Measurements from ENCODE around the gene PARM1.

PARM1 gene, protein sequence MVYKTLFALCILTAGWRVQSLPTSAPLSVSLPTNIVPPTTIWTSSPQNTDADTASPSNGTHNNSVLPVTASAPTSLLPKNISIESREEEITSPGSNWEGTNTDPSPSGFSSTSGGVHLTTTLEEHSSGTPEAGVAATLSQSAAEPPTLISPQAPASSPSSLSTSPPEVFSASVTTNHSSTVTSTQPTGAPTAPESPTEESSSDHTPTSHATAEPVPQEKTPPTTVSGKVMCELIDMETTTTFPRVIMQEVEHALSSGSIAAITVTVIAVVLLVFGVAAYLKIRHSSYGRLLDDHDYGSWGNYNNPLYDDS

DNA sequence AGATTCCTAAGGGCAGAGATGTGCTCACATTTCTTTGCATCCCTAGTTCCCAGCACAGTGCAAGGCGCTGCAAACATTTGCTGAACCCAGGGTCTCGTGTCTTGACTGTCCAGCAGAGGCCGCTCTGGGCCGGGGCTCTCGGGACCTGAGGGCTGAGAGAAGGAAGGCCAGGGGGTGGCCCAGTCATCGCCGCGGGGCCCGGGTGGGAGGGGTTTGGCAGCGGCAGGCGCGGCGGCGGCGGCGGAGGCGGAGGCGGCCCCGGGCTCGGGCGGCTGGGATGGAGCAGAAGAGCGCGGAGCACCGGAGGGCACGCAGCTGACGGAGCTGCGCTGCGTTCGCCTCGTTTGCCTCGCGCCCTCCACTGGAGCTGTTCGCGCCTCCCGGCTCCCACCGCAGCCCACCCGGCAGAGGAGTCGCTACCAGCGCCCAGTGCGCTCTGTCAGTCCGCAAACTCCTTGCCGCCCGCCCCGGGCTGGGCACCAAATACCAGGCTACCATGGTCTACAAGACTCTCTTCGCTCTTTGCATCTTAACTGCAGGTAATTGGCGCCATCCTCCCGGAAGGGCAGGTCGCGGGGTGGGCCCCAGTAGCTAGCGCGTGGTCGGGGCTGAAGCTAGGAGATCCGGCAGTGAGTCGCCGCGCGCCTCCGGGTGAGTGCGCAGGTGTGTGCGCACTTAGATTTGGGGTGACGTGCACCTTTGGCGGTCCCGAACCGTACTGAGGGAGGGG, at the start of gene PARM1:
TSS of gene PARM1 (plus strand) at position 285 of the 730 bp plus-strand sequence. CDS start at position 497, 212 bp downstream.
- in situ Hi-C loops (cut with MboI; ENCODE audit: low sequenced_read_pairs), result no loop called here

DNA sequence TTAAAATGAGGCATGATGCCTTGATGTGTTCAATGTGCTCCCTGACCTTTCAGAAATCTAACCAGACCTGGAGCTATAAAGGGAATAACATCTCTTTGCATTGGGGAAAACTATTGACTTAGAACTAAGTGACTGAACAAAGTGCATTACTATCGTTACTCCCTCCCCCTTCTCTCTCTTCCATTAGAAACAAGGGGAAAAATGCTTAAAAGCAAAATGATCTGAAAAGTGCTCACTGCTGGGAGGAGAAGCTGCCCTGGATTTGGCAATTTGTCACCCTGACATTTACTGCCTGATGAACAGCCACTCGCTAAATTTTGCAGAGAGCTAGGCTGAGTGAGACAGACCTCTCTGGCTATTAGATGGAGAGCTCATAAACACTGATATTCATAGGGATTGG, 48.6 kb upstream of the PARM1 start:
- in situ Hi-C loops (cut with MboI; ENCODE audit: low sequenced_read_pairs), result no loop called here

DNA sequence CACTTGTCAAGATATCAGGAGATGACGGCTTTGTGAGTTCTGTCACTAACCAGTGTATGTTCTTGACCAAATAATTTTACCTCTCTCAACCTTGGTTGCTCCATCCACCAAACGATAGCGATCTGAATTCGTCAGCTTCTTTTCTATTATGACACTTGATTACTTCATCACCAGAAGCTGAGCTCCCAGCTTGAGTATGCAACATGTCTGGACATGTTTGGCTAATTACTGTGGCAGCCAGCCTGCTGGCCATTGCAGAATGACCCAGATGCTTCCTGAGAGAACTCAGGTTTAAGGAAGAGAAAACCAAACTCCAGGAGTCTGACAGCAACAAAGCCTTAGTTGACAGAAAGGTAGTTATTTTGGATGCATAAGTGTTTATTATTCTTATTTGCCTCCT, 46.4 kb upstream of the PARM1 start:
- in situ Hi-C loops (cut with MboI; ENCODE audit: low sequenced_read_pairs), result no loop called here

DNA sequence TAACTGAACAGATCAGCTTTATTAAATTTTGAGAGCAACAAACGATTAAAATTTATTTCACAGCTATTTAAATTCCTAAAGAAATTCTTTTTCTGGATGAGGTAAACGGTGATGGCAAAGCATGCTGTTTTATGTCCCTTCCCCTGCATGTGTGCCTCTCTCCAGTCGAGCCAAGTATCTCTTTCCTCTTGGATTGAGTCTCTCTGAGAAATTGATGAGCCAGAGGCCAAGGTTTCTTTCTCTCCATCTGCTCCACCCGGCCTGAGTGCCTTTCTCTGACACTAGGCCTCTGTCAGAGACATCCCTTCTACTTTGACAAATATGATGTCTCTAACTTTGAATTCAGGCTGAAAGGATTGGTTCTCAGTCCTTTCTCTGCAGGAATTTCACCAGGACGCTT, 42.6 kb upstream of the PARM1 start:
- in situ Hi-C loops (cut with MboI; ENCODE audit: low sequenced_read_pairs), result no loop called here

DNA sequence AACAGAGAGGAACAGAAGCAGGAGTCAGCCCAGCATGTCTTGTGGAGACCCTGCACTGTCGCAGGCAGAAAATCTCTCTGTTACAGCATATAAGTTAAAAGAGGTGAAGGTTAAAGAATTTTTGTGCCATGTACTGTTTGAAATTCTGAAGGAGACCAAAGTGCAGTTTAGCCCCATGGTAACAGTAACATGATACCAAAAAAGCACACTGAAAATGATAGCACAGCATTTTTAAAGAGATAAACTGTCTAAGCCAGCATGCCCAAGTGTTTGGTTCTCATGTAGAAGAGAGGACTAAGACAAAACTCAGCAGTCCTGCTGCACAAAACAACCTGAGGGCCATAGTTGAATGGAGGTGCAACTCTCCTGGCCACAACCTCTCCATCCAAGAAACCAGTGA, 41.9 kb upstream of the PARM1 start:
- in situ Hi-C loops (cut with MboI; ENCODE audit: low sequenced_read_pairs), result no loop called here

DNA sequence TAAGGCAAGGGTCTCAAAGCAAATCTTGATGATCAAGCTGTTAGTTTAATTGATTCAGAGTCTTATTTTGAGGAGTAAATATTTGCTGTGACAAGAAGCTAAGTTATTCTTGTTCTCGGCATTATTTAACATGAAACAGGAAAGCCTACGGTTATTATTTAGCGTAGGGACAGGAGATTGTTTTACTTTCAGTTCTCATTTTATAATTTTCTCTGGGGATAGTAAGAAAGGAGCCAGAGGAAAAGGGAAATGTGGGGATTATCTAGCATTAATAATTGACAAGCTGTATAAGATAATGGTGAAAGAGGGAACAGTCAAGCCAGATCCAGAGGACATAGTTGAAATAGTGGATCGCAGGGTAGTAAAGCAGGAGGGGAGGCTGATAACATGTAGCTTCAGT, 39.7 kb upstream of the PARM1 start:
- in situ Hi-C loops (cut with MboI; ENCODE audit: low sequenced_read_pairs), result no loop called here

DNA sequence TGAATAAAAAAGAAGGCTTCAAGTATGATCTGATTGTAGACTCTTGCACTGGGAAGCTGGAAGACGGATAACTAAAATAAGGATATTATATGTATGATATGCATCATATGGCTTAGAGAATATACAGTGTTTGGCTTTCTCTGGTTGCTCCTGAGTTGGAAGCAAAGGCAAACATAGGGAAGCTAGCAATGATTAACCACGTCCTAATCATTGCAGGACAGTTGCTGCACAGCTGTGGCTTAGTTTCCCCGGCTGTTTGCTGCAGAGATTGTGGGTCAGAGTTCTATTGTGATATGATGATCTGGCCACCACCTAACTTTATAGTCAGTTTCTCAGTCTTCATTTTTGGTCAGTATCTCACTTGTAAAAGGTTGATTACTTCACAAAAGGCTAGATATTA, 36.3 kb upstream of the PARM1 start:
- in situ Hi-C loops (cut with MboI; ENCODE audit: low sequenced_read_pairs), result no loop called here

DNA sequence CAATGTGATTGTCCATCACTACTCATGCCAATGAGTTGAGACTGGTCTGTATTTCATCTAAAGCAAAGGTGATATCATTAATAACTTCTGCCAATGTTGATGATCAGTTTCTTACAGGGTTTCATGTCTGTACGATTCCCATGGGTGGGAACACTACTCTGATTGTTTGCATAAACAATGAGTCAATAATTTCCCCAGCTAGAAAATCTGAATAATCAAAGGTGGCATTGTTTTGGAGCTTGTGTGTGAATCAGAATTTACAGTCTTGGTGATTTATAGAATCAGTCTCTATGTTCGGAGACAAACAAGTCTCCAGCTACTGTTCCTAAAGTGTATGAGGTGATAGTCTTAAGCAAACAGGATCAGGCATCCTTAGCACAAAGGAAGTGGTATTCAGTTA, 35.5 kb upstream of the PARM1 start:
- in situ Hi-C loops (cut with MboI; ENCODE audit: low sequenced_read_pairs), result no loop called here

DNA sequence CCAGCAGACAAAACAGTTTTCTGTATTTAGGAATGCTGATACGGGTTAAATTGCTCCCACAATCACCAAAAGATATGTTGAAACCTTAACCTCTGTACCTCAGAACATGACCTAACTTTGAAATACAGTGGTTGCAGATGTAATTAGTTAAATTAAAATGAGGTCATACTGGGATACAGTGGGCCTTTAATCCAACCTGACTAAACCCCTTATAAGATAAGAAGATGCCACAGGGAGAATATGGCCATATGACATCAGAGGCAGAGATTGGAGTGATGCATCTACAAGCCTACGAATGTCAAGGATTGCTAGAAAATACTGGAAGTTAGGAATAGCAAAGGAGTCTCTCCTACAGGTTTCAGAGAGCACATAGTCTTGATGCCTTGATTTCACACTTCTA, 32.1 kb upstream of the PARM1 start:
- in situ Hi-C loops (cut with MboI; ENCODE audit: low sequenced_read_pairs), result no loop called here

DNA sequence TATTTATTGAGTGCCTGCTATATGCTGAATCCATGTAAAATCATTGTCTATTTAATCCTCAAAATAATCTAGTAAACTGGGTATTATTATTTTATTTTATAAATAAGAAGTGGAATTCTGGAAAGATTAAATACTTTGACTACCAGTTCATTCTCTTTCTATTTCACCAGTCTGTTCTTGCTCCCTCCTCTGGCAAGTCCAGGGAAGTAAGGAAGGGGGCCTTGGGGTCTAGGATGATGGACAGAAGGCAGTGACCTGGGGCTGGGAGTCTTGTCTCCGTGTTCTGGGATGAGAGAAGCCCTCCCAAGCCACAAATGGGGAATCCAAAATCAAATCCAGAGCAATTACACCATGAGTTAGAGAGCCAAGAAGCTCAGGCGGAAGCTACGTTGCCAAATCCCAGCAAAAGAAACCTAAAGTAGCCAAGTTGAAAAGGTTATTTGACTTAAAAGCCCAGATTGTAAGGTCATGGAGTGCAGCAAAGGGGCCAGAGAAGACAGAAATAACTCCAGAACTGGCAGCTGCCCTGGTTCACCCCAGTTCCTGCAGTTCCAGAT, 28.3 kb upstream of the PARM1 start:
- in situ Hi-C loops (cut with MboI; ENCODE audit: low sequenced_read_pairs), result no loop called here

DNA sequence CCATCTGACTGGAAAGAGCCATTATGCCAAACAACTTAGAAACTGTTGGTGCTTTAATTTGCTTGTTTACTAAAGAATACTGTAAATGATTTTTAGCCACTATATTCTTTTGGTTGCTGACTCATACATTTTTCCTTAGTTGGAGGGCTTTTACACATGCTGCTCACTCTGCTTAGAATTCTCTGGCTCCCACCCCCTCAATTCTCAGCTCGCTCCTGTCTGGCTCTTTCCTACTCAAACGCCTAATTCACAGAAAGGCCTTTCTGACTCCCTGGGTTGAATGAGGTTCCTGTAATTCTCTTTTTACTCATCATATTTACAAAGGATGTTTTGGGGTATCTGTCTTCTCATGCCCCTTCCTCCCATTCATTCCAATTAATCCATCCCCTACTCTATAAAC, 26.1 kb upstream of the PARM1 start:
- in situ Hi-C loops (cut with MboI; ENCODE audit: low sequenced_read_pairs), result no loop called here

DNA sequence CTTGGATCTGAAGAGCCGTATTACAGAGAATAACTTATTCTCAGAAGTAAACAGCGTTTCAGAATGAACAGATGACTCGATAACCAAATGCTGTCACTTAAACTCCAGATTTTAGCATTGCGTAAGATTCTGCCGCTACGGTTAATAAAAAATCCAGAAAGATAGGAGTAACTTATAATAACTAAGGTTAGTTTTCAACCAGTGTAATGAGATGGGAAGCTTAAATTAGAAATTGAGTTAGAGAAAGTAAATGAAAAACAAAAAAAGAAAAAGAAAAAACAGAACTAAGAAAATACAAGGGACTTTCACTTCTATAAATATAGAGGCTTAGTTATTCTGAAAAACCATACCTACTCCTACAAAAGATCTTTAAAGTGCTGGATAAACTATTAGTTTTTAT, 13.1 kb upstream of the PARM1 start:
- in situ Hi-C loops (cut with MboI; ENCODE audit: low sequenced_read_pairs), result no loop called here

DNA sequence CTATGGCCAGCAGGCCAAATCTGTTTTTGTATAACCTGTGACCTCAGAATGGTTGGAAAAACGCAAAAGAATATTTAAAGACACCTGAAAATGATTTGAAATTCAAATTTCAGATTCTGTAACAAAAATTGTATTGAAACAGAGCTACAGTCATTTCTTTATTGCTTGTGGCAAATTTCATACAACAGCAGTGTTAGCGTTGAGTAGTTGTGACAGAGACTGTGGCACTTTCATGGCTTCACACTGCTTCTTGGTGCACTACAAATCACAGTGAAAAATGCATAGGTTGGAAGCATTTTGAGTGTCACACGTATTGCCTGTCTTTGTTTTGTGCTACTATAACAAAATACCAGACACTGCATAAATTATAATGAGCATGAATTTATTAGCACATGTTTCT, 12.2 kb upstream of the PARM1 start:
- in situ Hi-C loops (cut with MboI; ENCODE audit: low sequenced_read_pairs), result no loop called here

DNA sequence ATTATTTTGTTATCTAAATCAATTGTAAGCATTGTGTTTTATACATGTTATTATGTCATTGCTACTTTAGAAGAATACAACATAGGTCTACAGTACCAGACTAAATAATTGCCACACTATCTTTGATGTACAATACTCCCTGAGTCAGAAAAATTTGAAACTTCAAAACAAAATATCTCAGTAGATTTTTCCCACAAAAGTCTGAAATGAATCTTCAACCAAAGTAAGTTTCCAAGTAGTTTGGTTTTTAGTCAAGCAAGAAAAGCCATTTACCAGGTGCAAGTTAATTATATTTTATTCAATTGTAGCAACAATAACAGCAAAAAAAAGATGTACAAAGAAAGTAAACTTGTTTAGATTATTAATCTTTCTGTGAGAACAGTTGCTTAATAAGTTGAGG, 11.4 kb upstream of the PARM1 start:
- in situ Hi-C loops (cut with MboI; ENCODE audit: low sequenced_read_pairs), result no loop called here

DNA sequence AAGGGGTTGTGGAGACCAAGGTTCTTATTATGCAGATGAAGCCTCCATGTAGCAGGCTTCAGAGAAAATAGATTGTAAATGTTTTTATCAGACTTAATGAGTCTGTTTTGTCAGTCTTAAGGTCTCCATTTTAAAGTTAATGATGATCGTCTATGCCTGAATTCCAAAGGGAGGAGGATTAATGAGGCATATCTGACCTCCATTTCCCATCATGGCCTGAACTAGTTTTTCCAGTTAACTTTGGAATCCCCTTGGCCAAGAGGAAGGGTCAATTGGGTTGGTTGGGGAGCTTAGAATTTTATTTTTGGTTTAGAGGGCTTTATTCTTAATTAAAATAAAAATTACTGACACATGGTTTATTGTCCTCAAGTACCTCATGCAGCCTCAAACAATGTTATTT, 6.9 kb upstream of the PARM1 start:
- in situ Hi-C loops (cut with MboI; ENCODE audit: low sequenced_read_pairs), result no loop called here

DNA sequence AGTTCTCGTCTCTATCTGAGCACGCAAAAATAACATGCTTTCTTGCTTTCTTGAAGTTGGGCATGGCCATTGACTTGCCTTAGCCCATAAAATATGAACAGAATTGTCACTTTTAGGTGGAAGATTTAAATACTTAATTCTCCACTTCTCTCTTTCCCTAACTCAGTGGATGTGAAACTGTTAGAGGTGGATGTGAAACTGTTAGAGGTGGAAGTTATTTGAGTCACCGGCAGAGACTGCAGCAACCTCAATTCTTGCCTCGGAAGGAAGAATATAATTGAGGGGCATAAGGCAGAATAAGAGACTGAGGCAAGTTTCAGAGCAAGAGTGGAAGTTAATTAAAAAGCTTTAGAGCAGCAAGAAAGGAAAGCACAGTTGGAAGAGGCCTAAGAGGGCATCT, 2.8 kb upstream of the PARM1 start:
- in situ Hi-C loops (cut with MboI; ENCODE audit: low sequenced_read_pairs), result no loop called here

DNA sequence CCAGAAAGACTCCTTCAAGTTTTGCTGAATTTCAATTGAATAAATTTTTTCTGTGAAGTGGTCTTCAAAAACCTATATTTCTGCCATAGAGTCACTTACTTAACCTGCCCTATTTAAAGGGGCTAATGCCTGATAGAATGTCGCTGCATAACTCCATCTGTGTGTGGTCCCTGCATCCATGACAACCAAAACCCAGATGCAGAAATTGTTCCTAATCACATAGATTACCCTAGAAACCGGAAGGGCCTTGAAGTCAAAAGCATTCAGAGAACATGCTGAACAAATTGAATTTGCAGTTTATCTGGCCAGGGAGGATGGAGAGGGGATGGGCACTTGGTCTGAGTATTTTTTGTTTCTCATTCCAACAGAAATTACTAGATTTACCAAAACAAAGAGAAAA, 1.5 kb upstream of the PARM1 start:
- in situ Hi-C loops (cut with MboI; ENCODE audit: low sequenced_read_pairs), result no loop called here

DNA sequence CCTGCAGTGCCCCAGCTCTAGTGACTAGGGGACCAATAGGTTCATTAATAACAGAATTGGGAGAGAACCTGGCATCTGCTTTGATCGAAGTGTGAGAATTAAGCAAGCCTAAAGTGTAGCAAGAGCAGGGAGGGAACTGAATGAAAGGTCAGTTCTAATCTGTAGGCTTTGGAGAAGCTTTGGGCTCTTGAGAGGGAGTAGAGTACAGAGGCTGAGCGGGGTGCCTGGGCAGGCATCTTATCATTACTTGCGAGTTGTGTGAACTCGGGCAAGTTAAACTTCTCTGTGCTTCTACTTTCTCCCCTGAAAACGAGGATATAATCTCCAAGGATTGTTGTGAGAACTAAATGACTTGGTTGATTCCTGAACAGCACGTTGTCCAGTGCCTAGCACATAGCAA, 906 bp upstream of the PARM1 start:
- in situ Hi-C loops (cut with MboI; ENCODE audit: low sequenced_read_pairs), result no loop called here

DNA sequence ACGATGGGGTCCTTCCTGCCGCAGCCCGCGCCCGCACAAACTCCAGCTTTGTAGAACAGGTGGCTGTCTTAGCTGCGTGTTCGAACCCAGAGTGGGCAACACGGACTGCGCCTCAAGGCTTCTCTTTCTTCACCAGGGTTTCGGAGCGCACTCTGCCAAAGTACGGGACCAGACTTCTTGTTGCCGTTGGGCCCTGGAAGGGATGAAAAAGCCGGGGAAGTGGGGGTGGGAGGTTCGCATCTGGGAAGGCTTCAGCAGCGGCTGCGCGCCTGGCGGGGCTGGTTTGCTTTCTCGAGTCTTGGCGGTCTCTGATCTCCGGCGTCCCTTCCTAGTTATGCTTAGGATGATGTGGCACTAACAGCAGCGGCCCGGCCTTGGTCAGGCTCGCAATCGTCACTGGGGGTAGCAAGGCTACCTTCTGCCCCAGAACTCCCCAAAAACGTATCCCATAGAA, 673 bp downstream of the PARM1 start:
- in situ Hi-C loops (cut with MboI; ENCODE audit: low sequenced_read_pairs), result no loop called here

DNA sequence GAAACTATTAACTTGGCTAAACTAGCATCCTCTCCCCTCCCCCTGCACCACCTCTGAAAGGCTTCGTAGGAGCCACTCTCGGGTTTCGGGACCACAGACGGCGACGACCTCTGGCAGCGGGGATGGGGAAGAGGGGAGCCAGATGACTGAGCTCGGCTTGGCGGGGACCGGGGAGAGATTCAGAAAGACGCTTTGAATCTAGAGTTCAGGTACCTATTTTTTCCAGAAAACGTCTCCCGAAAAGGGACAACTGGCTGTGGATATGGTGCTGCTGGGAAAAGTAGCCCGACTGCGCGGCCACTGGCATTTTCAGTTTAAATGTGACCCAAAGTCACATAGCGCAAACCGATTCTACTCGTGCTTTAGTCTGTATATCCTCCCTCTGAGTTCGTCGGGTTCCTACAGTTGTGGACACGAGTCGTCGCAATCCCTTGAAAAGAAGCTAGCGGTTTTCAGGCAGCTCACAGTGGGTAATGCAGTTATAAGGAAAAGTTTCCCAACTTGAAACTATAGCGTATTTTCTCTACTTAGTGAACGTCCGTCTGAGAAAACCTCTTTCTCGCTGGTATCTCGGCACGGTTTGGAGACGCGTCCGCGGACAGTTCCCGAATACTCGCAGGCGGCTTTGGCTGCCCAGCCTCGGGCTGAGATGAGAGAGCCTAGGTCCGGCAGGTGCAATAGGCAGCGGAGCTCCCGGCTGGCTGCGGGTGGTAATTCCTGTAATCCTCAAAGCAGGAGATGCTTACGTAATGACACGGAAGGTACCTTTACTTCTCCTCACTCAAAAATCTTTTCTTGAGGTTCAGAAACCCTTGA, 1.3 kb downstream of the PARM1 start:
- in situ Hi-C loops (cut with MboI; ENCODE audit: low sequenced_read_pairs), result no loop called here

DNA sequence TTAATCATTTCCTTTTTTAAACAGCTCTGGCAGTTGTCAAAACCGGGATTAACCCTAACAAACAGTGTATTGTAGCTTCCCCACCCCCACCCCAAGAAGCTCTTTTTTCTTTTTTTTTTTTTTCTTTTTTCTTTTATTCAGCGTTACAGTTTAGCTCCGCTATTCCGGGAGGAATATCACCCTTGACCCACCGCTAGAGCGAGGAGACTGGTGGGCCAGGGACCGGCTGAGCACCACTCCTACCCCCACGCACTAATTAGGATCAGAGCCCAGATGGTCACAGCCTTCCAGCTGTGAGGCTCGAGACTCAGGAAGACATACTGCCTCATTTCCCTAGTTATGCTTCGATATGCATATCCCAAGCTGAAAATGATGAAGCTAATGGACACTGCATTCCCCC, 2.0 kb downstream of the PARM1 start:
- in situ Hi-C loops (cut with MboI; ENCODE audit: low sequenced_read_pairs), result no loop called here

Measured in HL-60/S4 treated with phorbol 12-myristate 13-acetate at 8.2 ng/mL for 4 days and 3 days (cell line).